ENCODE data around the gene IL1RAPL2.

DNA sequence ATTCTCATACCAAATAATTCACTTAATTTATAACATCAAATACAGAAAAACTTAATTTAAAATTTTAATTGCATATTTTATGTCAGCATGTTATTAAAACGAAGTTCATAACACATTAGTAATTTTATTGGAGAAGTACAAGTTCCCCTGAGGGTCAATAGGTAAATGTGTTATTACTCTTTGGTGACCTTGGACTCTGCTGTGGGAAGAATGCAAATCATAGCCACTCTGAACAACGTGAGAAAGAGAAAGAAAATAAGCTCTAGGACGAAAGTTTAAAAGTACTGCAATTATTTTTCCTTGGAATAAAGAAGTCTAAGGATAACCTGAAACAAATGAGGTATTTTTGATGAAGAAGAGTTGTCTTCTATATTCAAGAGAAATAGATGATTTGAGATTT lies 115.2 kb downstream of the IL1RAPL2 start:
- TF ChIP-seq, protein P1, sequence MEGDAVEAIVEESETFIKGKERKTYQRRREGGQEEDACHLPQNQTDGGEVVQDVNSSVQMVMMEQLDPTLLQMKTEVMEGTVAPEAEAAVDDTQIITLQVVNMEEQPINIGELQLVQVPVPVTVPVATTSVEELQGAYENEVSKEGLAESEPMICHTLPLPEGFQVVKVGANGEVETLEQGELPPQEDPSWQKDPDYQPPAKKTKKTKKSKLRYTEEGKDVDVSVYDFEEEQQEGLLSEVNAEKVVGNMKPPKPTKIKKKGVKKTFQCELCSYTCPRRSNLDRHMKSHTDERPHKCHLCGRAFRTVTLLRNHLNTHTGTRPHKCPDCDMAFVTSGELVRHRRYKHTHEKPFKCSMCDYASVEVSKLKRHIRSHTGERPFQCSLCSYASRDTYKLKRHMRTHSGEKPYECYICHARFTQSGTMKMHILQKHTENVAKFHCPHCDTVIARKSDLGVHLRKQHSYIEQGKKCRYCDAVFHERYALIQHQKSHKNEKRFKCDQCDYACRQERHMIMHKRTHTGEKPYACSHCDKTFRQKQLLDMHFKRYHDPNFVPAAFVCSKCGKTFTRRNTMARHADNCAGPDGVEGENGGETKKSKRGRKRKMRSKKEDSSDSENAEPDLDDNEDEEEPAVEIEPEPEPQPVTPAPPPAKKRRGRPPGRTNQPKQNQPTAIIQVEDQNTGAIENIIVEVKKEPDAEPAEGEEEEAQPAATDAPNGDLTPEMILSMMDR (IDR thresholded peaks at IDR 0.05 in 4 of 5, conservative IDR thresholded peaks at IDR 0.05 in 1 of 5): no peak
- no peak for TF ChIP-seq POLR2A (IDR thresholded peaks at IDR 0.05)
